Ishikawa (cell line): ENCODE measurements around the gene HCN1.

Experiments
- RAD21 ChIP-seq: IDR thresholded peaks from 2 replicates; pipeline ENCODE4 v1.6.1; 2012; ENCODE audit warnings: low read depth
- REST ChIP-seq: IDR thresholded peaks from 2 replicates; pipeline ENCODE4 v1.6.1; 2012; ENCODE audit warnings: low read depth, mild to moderate bottlenecking

GRCh38 chr5:45507178-45507577 is 189.0 kb downstream of the HCN1 start:
- TF ChIP-seq RAD21: no peak
- TF ChIP-seq REST: no peak
